ENCODE data around the gene ORC5.

DNA sequence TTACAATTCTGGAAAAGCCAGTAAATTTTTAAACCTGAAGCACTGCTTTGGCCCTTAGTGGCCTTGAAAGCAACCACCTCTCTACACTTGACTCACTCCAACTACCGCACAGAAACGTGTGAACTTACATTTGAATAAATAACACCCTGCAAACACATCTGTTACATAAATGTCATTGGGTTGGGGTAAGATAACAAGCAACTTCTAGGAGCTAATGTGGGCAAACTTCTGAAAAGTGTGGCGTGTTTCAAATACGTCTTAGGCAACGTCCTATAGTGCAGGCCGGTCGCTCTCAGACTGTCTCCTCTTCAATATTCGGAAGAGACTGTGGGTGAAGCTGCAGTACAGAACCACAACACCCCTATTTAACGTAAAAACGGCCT, 474 bp downstream of the ORC5 start:
- TF ChIP-seq, protein P1, sequence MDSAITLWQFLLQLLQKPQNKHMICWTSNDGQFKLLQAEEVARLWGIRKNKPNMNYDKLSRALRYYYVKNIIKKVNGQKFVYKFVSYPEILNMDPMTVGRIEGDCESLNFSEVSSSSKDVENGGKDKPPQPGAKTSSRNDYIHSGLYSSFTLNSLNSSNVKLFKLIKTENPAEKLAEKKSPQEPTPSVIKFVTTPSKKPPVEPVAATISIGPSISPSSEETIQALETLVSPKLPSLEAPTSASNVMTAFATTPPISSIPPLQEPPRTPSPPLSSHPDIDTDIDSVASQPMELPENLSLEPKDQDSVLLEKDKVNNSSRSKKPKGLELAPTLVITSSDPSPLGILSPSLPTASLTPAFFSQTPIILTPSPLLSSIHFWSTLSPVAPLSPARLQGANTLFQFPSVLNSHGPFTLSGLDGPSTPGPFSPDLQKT (IDR thresholded peaks at IDR 0.05; ENCODE audit: borderline replicate concordance, low read depth, low read length): no peak
- TF ChIP-seq, protein P2, sequence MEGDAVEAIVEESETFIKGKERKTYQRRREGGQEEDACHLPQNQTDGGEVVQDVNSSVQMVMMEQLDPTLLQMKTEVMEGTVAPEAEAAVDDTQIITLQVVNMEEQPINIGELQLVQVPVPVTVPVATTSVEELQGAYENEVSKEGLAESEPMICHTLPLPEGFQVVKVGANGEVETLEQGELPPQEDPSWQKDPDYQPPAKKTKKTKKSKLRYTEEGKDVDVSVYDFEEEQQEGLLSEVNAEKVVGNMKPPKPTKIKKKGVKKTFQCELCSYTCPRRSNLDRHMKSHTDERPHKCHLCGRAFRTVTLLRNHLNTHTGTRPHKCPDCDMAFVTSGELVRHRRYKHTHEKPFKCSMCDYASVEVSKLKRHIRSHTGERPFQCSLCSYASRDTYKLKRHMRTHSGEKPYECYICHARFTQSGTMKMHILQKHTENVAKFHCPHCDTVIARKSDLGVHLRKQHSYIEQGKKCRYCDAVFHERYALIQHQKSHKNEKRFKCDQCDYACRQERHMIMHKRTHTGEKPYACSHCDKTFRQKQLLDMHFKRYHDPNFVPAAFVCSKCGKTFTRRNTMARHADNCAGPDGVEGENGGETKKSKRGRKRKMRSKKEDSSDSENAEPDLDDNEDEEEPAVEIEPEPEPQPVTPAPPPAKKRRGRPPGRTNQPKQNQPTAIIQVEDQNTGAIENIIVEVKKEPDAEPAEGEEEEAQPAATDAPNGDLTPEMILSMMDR (tag by site-specific recombination; IDR thresholded peaks at IDR 0.05): no peak

Data from HEK293 (cell line).